Erythroblast (primary cell): Measurements from ENCODE around the gene MTARC2.

Source experiments
- GATA1 ChIP-seq: IDR thresholded peaks from 2 replicates; pipeline ENCODE4 v1.6.1; 2011; ENCODE audit warnings: low read depth, mild to moderate bottlenecking, control low read depth, low read length, moderate library complexity
- POLR2A ChIP-seq: IDR thresholded peaks from 2 replicates; pipeline ENCODE4 v1.6.1; 2011; ENCODE audit warnings: mild to moderate bottlenecking, low read length

DNA sequence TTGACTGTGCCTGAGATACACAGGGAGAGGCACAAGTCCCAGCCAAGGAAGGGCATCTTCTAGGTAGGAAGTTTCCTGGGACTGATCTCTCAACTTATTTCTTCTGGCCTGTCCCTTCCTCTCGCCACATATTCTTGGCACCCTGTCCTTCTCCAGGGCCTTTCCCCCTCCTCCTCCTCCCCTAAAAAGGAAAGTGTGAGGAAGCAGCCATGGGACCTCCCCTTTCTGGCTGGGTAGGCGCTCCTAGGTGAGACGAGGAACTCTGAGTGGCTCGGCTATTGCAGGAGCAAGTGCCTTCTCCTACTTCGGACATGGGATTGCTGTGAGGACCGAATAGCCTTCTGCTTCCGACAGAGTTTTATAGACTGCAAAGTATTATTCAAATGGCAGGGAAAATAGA, 15.5 kb upstream of the MTARC2 start:
- no peak for TF ChIP-seq POLR2A
- TF ChIP-seq GATA1, result no peak
